Type B pancreatic cell (in vitro differentiated cells): ENCODE measurements around the gene MAP3K10. TPM values are rescaled to one million over a fixed set of nuclear protein-coding genes. Genes with fewer than 3 reads are reported as not detected.

Source experiments
- DNase-seq: peaks from one replicate; pipeline ENCODE4 v3.0.0; 2021; ENCODE audit warnings: mixed read lengths; ENCODE audit not compliant: unreplicated experiment; ENCODE audit errors: extremely low spot score
- H3K27ac Mint-ChIP-seq: 2 replicates; pipeline ENCODE4 v1.8.0; 2021; ENCODE audit warnings: mild to moderate bottlenecking, mixed read lengths
- H3K27me3 Mint-ChIP-seq: 2 replicates; pipeline ENCODE4 v1.8.0; 2021; ENCODE audit warnings: mixed read lengths
- H3K36me3 Mint-ChIP-seq: 2 replicates; pipeline ENCODE4 v1.8.0; 2021; ENCODE audit warnings: mixed read lengths
- H3K4me1 Mint-ChIP-seq: one replicate; pipeline ENCODE4 v1.8.0; 2021; ENCODE audit warnings: mixed read lengths; ENCODE audit not compliant: unreplicated experiment
- H3K4me3 Mint-ChIP-seq: 2 replicates; pipeline ENCODE4 v1.8.0; 2021; ENCODE audit warnings: mild to moderate bottlenecking, mixed read lengths
- H3K9me3 Mint-ChIP-seq: 2 replicates; pipeline ENCODE4 v1.8.0; 2021; ENCODE audit warnings: mixed read lengths
- total RNA-seq: library from RNA; stranded (reverse); gene quantifications from 2 replicates; pipeline ENCODE4 v1.2.1, GENCODE V29; 2021; ENCODE audit warnings: low replicate concordance
- TF ChIP-seq, protein P1 (sequence below): fragments of 200-600 bp; sonication (generic); conservative IDR thresholded peaks from 2 replicates; pipeline ENCODE4 v1.5.0; 2021; ENCODE audit warnings: antibody characterized with exemption, mild to moderate bottlenecking

MAP3K10 gene
- total RNA-seq, 1 donor from 2014 or later, result 23.4 TPM

GRCh38 chr19:40177286-40178070 is 13.7 kb upstream of the MAP3K10 start:
- H3K9me3 Mint-ChIP-seq, result peaks cover 7% of the 10 kb centered on the region
- H3K4me3 Mint-ChIP-seq, result no peak overlapping the region
- H3K36me3 Mint-ChIP-seq, result no peaks in the 10 kb centered on the region
- H3K4me1 Mint-ChIP-seq, result no peaks in the 10 kb centered on the region
- no peak for DNase-seq
- TF ChIP-seq, protein P1, sequence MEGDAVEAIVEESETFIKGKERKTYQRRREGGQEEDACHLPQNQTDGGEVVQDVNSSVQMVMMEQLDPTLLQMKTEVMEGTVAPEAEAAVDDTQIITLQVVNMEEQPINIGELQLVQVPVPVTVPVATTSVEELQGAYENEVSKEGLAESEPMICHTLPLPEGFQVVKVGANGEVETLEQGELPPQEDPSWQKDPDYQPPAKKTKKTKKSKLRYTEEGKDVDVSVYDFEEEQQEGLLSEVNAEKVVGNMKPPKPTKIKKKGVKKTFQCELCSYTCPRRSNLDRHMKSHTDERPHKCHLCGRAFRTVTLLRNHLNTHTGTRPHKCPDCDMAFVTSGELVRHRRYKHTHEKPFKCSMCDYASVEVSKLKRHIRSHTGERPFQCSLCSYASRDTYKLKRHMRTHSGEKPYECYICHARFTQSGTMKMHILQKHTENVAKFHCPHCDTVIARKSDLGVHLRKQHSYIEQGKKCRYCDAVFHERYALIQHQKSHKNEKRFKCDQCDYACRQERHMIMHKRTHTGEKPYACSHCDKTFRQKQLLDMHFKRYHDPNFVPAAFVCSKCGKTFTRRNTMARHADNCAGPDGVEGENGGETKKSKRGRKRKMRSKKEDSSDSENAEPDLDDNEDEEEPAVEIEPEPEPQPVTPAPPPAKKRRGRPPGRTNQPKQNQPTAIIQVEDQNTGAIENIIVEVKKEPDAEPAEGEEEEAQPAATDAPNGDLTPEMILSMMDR, result no peak
- H3K27me3 Mint-ChIP-seq, result peaks cover 16% of the 10 kb centered on the region
- no peak overlapping the region for H3K27ac Mint-ChIP-seq

DNA sequence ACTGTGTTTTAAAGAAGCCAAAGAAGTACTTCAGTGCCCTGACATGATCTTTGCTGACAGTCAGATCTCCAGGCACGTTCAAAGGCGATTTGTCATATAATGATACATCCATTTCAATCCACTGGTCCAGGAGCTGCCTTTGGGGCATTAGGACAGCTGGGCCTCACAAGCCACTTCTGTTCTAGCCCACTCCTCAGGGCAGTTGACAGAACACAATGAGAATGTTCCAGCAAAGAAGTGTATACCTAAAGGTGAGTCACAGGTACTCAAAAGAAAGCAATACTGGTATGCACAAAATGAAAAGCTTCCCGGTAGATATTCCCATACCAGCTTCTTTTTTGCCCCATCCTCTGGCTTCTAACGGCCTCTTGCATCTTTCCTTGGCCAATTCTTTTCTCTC is 12.5 kb upstream of the MAP3K10 start:
- Mint-ChIP-seq H3K9me3 (peaks cover 7% of the 10 kb centered on the region), H3K4me3 (no peak overlapping the region), H3K27me3 (peaks cover 16% of the 10 kb centered on the region), H3K36me3 (no peaks in the 10 kb centered on the region), H3K27ac (no peak overlapping the region), H3K4me1 (no peaks in the 10 kb centered on the region)
- TF ChIP-seq, protein P1, result no peak
- DNase-seq, result no peak

DNA sequence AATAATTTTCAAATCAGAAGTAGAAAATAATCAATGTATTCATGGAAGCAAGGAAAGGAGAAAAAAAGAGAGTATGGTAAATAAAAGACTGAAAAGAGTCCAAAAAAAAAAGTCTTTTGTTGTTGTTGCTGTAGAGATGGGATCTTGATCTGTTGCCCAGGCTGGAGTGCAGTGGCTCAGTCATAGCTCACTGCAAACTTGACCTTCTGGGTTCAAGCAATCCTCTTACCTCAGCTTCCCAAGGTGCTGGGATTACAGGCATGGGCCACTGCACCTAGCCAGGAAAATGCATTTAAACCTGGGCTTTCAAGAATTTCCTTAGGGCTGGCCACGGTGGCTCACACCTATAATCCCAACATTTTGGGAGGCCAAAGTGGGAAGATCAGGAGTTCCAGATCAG is 7.0 kb upstream of the MAP3K10 start:
- Mint-ChIP-seq H3K27ac (no peak overlapping the region), H3K4me3 (no peak overlapping the region), H3K36me3 (no peaks in the 10 kb centered on the region), H3K4me1 (no peaks in the 10 kb centered on the region), H3K9me3 (no peaks in the 10 kb centered on the region), H3K27me3 (peaks cover 23% of the 10 kb centered on the region)
- no peak for DNase-seq
- TF ChIP-seq, protein P1, result no peak

DNA sequence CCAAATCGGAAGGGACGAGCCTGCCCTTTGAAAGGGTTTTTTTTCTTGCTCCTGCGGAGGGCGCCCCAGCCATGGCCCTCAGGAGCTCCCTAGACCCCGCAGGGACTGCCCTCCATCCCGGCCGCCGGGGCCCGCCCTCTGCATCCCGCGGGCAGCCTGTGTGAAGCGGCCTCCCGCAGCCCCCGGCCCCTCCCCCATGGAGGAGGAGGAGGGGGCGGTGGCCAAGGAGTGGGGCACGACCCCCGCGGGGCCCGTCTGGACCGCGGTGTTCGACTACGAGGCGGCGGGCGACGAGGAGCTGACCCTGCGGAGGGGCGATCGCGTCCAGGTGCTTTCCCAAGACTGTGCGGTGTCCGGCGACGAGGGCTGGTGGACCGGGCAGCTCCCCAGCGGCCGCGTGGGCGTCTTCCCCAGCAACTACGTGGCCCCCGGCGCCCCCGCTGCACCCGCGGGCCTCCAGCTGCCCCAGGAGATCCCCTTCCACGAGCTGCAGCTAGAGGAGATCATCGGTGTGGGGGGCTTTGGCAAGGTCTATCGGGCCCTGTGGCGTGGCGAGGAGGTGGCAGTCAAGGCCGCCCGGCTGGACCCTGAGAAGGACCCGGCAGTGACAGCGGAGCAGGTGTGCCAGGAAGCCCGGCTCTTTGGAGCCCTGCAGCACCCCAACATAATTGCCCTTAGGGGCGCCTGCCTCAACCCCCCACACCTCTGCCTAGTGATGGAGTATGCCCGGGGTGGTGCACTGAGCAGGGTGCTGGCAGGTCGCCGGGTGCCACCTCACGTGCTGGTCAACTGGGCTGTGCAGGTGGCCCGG is 815 bp downstream of the MAP3K10 start:
- no peaks in the 10 kb centered on the region for H3K9me3 Mint-ChIP-seq
- no peaks in the 10 kb centered on the region for H3K36me3 Mint-ChIP-seq
- H3K27ac Mint-ChIP-seq, result no peak overlapping the region
- peak overlapping the region; percentile 78 for H3K4me3 Mint-ChIP-seq
- peaks cover 18% of the 10 kb centered on the region for H3K27me3 Mint-ChIP-seq
- no peak for DNase-seq
- TF ChIP-seq, protein P1, result no peak
- H3K4me1 Mint-ChIP-seq, result peaks cover 14% of the 10 kb centered on the region

GRCh38 chr19:40192758-40193586 is 1.7 kb downstream of the MAP3K10 start:
- TF ChIP-seq, protein P1, result no peak
- H3K27me3 Mint-ChIP-seq, result peaks cover 13% of the 10 kb centered on the region
- no peaks in the 10 kb centered on the region for H3K9me3 Mint-ChIP-seq
- H3K36me3 Mint-ChIP-seq, result no peaks in the 10 kb centered on the region
- no peak overlapping the region for H3K27ac Mint-ChIP-seq
- peaks cover 14% of the 10 kb centered on the region for H3K4me1 Mint-ChIP-seq
- H3K4me3 Mint-ChIP-seq, result peak overlapping the region; percentile 78
- no peak for DNase-seq
